Breast epithelium (tissue), 4 donors: ENCODE results near the gene KLRB1. TPM values are rescaled to one million over a fixed set of nuclear protein-coding genes. Genes with fewer than 3 reads are reported as not detected.
"Not testable (repeated sequence)": the region's sequence is repeated elsewhere in the genome, so short reads cannot be mapped to it uniquely, and the experiment has no call there.

Experiments
- DNase-seq, 2 donors: peaks; one replicate each; pipeline ENCODE4 v3.0.0-alpha.2; 2019; ENCODE audit warnings: low spot score in 2 of 2
- H3K27ac ChIP-seq, 2 donors: fragments of 200-600 bp; sonication (generic) in 1 of 2; one replicate each; pipeline ENCODE4 v1.5.1; 2016 to 2019; ENCODE audit warnings: mild to moderate bottlenecking in 1 of 2
- H3K27me3 ChIP-seq, 2 donors: fragments of 200-600 bp; sonication (generic) in 1 of 2; one replicate each; pipeline versions ENCODE4 v1.5.1 to v1.6.0; 2017 to 2019; ENCODE audit warnings: control low read depth in 1 of 2, mild to moderate bottlenecking in 1 of 2
- H3K36me3 ChIP-seq: fragments of 200-600 bp; one replicate; pipeline ENCODE4 v1.5.1; 2019
- H3K4me1 ChIP-seq, 2 donors: fragments of 200-600 bp; sonication (generic); one replicate each; pipeline ENCODE4 v1.5.1; 2016 to 2019; ENCODE audit warnings: control low read depth in 1 of 2
- H3K4me3 ChIP-seq, 3 donors: fragments of 200-600 bp; sonication (generic); 1 replicate in 2 of 3; 2 replicates in 1 of 3; pipeline ENCODE4 v1.5.1; 2016 to 2019; ENCODE audit warnings: mild to moderate bottlenecking in 3 of 3, moderate library complexity in 2 of 3
- H3K9me3 ChIP-seq, 2 donors: fragments of 200-600 bp; sonication (generic) in 1 of 2; one replicate each; pipeline ENCODE4 v1.5.1; 2016 to 2019; ENCODE audit warnings: control low read depth in 1 of 2
- CTCF ChIP-seq, 3 donors: fragments of 450-650 bp; IDR thresholded peaks; one replicate each; pipeline ENCODE4 v1.5.1; 2016 to 2017; ENCODE audit warnings: antibody characterized with exemption in 3 of 3, mild to moderate bottlenecking in 3 of 3, moderate library complexity in 3 of 3
- POLR2A ChIP-seq: fragments of 450-650 bp; IDR thresholded peaks from one replicate; pipeline ENCODE4 v1.6.1; 2016; ENCODE audit warnings: antibody characterized with exemption, mild to moderate bottlenecking, moderate library complexity
- POLR2AphosphoS5 ChIP-seq, 3 donors: sonication (generic); formaldehyde crosslinking; IDR thresholded peaks; one replicate each; pipeline ENCODE4 v1.6.1; 2017; ENCODE audit warnings: antibody characterized with exemption in 3 of 3
- intact Hi-C: fragments of 100-400 bp; cut with DNase I; formaldehyde crosslinking; loops from one replicate; pipeline ENCODE4 v1.15.1; 2023; ENCODE audit warnings: low total_unique reads
- total RNA-seq, 3 donors: library from RNA; depleted of rRNA; stranded (reverse); fragments of >200 nt; gene quantifications; one replicate each; pipeline ENCODE4 v1.1.0, GENCODE V29; 2016

Gene KLRB1
- total RNA-seq, 3 donors from 2014 or later: 0.66 to 1.5 (median 0.80) TPM

DNA sequence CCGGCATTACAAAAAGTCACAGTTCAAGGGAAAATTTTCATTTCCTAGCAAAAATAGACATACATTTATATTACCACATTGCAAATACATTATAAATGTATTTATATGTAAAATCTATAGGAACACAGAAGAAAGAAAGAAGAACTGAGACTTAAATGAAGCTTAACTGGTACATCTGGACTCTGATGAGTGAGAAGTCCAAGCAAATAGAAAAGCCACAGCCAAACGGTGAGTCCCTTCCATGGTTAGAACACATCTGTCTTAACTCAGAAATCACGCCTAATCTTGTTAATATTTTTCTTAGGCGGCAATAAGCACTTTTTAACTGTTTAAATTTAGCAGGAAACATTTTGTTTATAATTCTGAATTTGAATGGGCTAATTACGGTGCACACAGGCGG is 9.4 kb upstream of the KLRB1 start:
- Histone ChIP-seq H3K9me3 (no peaks in the 10 kb centered on the region), H3K4me1 (no peaks in the 10 kb centered on the region), H3K27ac (no peak overlapping the region), H3K27me3 (no peaks in the 10 kb centered on the region), H3K36me3 (no peaks in the 10 kb centered on the region), H3K4me3 (no peak overlapping the region)
- no peak for DNase-seq
- intact Hi-C loops: no loop called here
- TF ChIP-seq POLR2AphosphoS5 (IDR thresholded peaks at IDR 0.05) (no peak), POLR2A (no peak), CTCF (IDR thresholded peaks at IDR 0.05) (no peak)

DNA sequence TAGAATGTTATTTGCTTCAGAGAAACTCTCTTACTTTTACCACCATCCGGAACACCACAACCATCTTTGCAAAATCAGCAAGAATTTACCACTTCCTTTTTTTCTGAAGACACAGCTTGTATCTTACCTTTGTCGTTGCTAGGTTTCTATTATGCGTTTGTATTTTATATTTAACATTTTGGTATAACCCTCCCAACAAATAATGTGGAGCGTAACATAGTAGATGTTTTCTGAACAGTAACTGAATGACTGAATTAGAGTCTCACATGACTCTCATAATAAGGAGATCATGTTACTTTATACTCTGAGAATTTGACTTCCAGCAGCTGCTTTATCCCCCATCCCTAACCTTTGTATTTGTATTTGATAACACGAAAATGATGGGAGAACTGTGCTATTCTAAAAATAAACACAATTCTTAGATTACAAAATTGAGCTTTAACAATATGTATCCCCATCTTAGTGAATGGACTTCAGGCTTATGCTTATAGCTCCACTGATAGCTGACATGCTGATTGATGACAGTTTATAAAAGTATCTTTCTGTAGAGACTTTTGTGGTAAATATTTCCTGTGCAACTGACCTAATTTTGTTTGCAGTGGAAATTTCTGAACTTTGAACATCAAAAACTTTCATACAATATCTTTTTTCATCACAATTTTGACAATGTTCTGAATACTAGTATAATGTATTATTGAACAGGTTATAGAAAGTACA is 7.9 kb upstream of the KLRB1 start:
- Histone ChIP-seq H3K36me3 (no peaks in the 10 kb centered on the region), H3K4me1 (no peaks in the 10 kb centered on the region), H3K27ac (no peak overlapping the region), H3K4me3 (no peak overlapping the region), H3K27me3 (no peaks in the 10 kb centered on the region), H3K9me3 (no peaks in the 10 kb centered on the region)
- TF ChIP-seq POLR2A (no peak), CTCF (IDR thresholded peaks at IDR 0.05) (no peak), POLR2AphosphoS5 (IDR thresholded peaks at IDR 0.05) (no peak)
- DNase-seq: no peak
- intact Hi-C loops: no loop called here

DNA sequence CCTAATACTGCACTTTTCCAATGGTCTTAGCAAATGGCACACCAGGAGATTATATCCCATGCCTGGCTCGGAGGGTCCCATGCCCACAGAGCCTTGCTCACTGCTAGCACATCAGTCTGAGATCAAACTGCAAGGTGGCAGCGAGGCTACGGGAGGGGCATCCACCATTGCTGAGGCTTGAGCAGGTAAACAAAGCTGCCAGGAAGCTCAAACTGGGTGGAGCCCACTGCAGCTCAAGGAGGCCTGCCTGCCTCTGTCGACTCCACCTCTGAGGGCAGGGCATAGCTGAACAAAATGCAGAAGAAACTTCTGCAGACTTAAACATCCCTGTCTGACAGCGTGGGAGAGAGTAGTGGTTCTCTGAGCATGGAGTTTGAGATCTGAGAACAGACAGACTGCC is 2.9 kb upstream of the KLRB1 start:
- H3K27me3 ChIP-seq, H3K27ac ChIP-seq, intact Hi-C loops, H3K36me3 ChIP-seq, DNase-seq, H3K4me3 ChIP-seq, H3K9me3 ChIP-seq, H3K4me1 ChIP-seq: not testable (repeated sequence)

- intact Hi-C loops: no loop called here
- no peaks in the 10 kb centered on the region for H3K9me3 ChIP-seq
- TF ChIP-seq POLR2A (no peak), POLR2AphosphoS5 (IDR thresholded peaks at IDR 0.05) (no peak), CTCF (IDR thresholded peaks at IDR 0.05) (no peak)
- H3K27me3 ChIP-seq: no peaks in the 10 kb centered on the region
- no peak for DNase-seq
- no peak overlapping the region for H3K4me3 ChIP-seq
- no peaks in the 10 kb centered on the region for H3K36me3 ChIP-seq
- H3K4me1 ChIP-seq: no peaks in the 10 kb centered on the region
- no peak overlapping the region for H3K27ac ChIP-seq
These were observed 862 bp downstream of the KLRB1 start for GRCh38 chr12:9606736-9607372.

GRCh38 chr12:9606247-9606646 is 1.5 kb downstream of the KLRB1 start:
- intact Hi-C loops: no loop called here
- no peak for TF ChIP-seq POLR2AphosphoS5 (IDR thresholded peaks at IDR 0.05)
- TF ChIP-seq POLR2A: no peak
- TF ChIP-seq CTCF (IDR thresholded peaks at IDR 0.05): no peak
- H3K27me3 ChIP-seq: no peaks in the 10 kb centered on the region
- no peaks in the 10 kb centered on the region for H3K4me1 ChIP-seq
- no peak for DNase-seq
- H3K36me3 ChIP-seq: no peaks in the 10 kb centered on the region
- no peaks in the 10 kb centered on the region for H3K9me3 ChIP-seq
- no peak overlapping the region for H3K4me3 ChIP-seq
- H3K27ac ChIP-seq: no peak overlapping the region
